Kidney (tissue), 14 donors: ENCODE measurements around the gene DUOX1. TPM values are rescaled to one million over a fixed set of nuclear protein-coding genes. Genes with fewer than 3 reads are reported as not detected.

Source experiments
- DNase-seq, 5 donors: peaks; one replicate each; pipeline ENCODE4 v3.0.0-alpha.2; 2013 to 2020
- FAIRE-seq: peaks from 2 replicates; lab custom pipeline; 2012; peaks lifted over from hg19 to GRCh38; lab: Jason Lieb, UNC
- H3K27ac ChIP-seq, 2 donors: one replicate each; pipeline ENCODE4 v1.7.0; 2013; ENCODE audit warnings: low read depth in 2 of 2, low read length in 2 of 2, inconsistent platforms in 1 of 2
- H3K27me3 ChIP-seq: one replicate; pipeline ENCODE4 v1.7.1; 2013; ENCODE audit warnings: low read length, inconsistent platforms; ENCODE audit not compliant: control insufficient read depth, insufficient read depth
- H3K36me3 ChIP-seq, 3 donors: one replicate each; pipeline versions ENCODE4 v1.7.0 to v1.7.1; 2013; ENCODE audit warnings: low read length in 3 of 3, control low read depth in 1 of 3, inconsistent platforms in 1 of 3; ENCODE audit not compliant: insufficient read depth in 3 of 3, control insufficient read depth in 2 of 3
- H3K4me1 ChIP-seq, 3 donors: one replicate each; pipeline versions ENCODE4 v1.7.0 to v1.7.1; 2013; ENCODE audit warnings: low read length in 3 of 3, inconsistent platforms in 1 of 3, low read depth in 1 of 3; ENCODE audit not compliant: control insufficient read depth in 2 of 3, insufficient read depth in 2 of 3
- H3K4me3 ChIP-seq, 3 donors: one replicate each; pipeline versions ENCODE4 v1.7.0 to v1.8.1; 2013; ENCODE audit warnings: low read length in 3 of 3, control low read depth in 1 of 3, inconsistent platforms in 1 of 3
- H3K9ac ChIP-seq, 3 donors: one replicate each; pipeline versions ENCODE4 v1.7.0 to v1.7.1; 2013; ENCODE audit warnings: low read length in 3 of 3, control low read depth in 1 of 3, inconsistent platforms in 1 of 3
- H3K9me3 ChIP-seq, 3 donors: one replicate each; pipeline versions ENCODE4 v1.7.0 to v1.7.1; 2013; ENCODE audit warnings: low read length in 3 of 3, control low read depth in 1 of 3, inconsistent platforms in 1 of 3; ENCODE audit not compliant: control insufficient read depth in 2 of 3, insufficient read depth in 1 of 3
- CTCF ChIP-seq: IDR thresholded peaks from 3 replicates; pipeline ENCODE4 v1.5.1; 2012; ENCODE audit warnings: mild to moderate bottlenecking, moderate library complexity, borderline replicate concordance; ENCODE audit not compliant: insufficient read depth; ENCODE audit errors: extremely low read depth
- intact Hi-C: fragments of 100-400 bp; cut with DNase I; formaldehyde crosslinking; loops from one replicate; pipeline ENCODE4 v1.11.1; 2022
- polyA plus RNA-seq: library from polyadenylated mRNA; stranded (reverse); fragments of 350-450 nt; fragmentation: Illumina TruSeq; extraction: RNeasy Lipid Tissue Mini Kit (QIAGEN cat#74804); gene quantifications from one replicate; pipeline ENCODE4 v1.2.3, GENCODE V29; 2014; ENCODE audit warnings: low read depth, low replicate concordance; ENCODE audit not compliant: insufficient read depth
- total RNA-seq: library from RNA; stranded (reverse); fragmentation: NEBNext Ultra II Directional; extraction: Animal tissue kit (Norgen Biotek cat#: 25700); gene quantifications from one replicate; pipeline ENCODE4 v1.2.1, GENCODE V29; 2021
- donor health status: control.
- donor health status: control.
- donor health status: control.
- donor health status: control.
- donor health status: control.
- donor health status: DM: yes; HTN: yes; CAD: no.
- donor health status: Normal renal cell carcinoma (clear cell type).

Gene DUOX1
- total and polyA plus RNA-seq, 2 donors from 2014 or later = 0.26 to 1.6 TPM

GRCh38 chr15:45099549-45100165 is 30.1 kb upstream of the DUOX1 start:
- H3K27me3 ChIP-seq = no peaks in the 10 kb centered on the region
- H3K9me3 ChIP-seq = no peaks in the 10 kb centered on the region
- no peak overlapping the region for H3K4me3 ChIP-seq
- TF ChIP-seq CTCF = no peak
- DNase-seq = peak in 1 of 5 donors; percentile 13
- no peak overlapping the region for H3K9ac ChIP-seq
- intact Hi-C loops = no loop called here
- no peaks in the 10 kb centered on the region for H3K36me3 ChIP-seq
- FAIRE-seq = no peak
- H3K27ac ChIP-seq = no peak overlapping the region
- H3K4me1 ChIP-seq = no peaks in the 10 kb centered on the region

- H3K4me3 ChIP-seq = no peak overlapping the region
- DNase-seq (no peak), FAIRE-seq (no peak)
- H3K4me1 ChIP-seq = no peaks in the 10 kb centered on the region
- H3K27ac ChIP-seq = no peak overlapping the region
- no peaks in the 10 kb centered on the region for H3K36me3 ChIP-seq
- H3K9ac ChIP-seq = no peak overlapping the region
- H3K9me3 ChIP-seq = no peaks in the 10 kb centered on the region
- intact Hi-C loops = no loop called here
- no peaks in the 10 kb centered on the region for H3K27me3 ChIP-seq
- no peak for TF ChIP-seq CTCF
Observed at GRCh38 chr15:45100884-45101625, 28.7 kb upstream of the DUOX1 start.

- DNase-seq (no peak), FAIRE-seq (no peak)
- Histone ChIP-seq H3K9ac (no peak overlapping the region), H3K4me3 (no peak overlapping the region), H3K4me1 (no peaks in the 10 kb centered on the region), H3K36me3 (no peaks in the 10 kb centered on the region), H3K27ac (no peak overlapping the region), H3K9me3 (no peaks in the 10 kb centered on the region), H3K27me3 (no peaks in the 10 kb centered on the region)
- intact Hi-C loops = no loop called here
- TF ChIP-seq CTCF = no peak
Observed at GRCh38 chr15:45101749-45102148, 28.0 kb upstream of the DUOX1 start.
